Lung microvascular endothelial cell (primary cell): ENCODE results near the gene GGPS1. TPM values are rescaled to one million over a fixed set of nuclear protein-coding genes. Genes with fewer than 3 reads are reported as not detected.
"Not testable (repeated sequence)": the region's sequence is repeated elsewhere in the genome, so short reads cannot be mapped to it uniquely, and the experiment has no call there.

Source experiments
- DNase-seq, 2 donors: peaks; one replicate each; pipeline versions ENCODE4 v3.0.0 to v3.0.0-alpha.2; 2010; ENCODE audit warnings: low read depth in 2 of 2
- total RNA-seq: library from RNA; depleted of rRNA; stranded (reverse); fragments of >200 nt; gene quantifications from 2 replicates; pipeline ENCODE4 v1.2.1, GENCODE V29; 2014

The GGPS1 gene
- total RNA-seq, 1 donor from 2014 or later = 14.1 TPM

GRCh38 chr1:235304549-235305451 is 23.6 kb upstream of the GGPS1 start:
- DNase-seq = peak in 1 of 2 donors; percentile 58

GRCh38 chr1:235307158-235308124 is 20.9 kb upstream of the GGPS1 start:
- no peak for DNase-seq

- DNase-seq = not testable (repeated sequence)
Observed at GRCh38 chr1:235309206-235309605, 19.2 kb upstream of the GGPS1 start.

DNA sequence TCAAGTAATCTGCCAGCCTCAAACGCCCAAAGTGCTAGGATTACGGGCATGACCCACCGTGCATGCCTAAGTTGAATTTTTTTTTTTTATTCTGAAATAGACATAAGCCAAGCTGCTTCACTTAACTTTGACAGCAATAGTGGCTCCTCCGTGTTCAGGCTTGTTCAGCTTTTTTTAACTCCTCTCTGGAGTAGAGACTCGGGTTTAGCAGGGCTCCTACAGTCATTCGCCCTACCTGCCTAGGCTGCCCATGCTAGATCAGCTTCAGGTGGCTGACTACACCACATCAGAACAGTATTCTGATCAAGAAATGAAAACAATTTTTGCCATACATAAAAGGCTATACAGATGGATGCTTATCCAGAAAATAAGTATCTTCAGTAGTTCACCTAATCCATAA is 15.1 kb upstream of the GGPS1 start:
- DNase-seq = no peak

- DNase-seq = no peak
Observed at GRCh38 chr1:235313931-235314678, 14.3 kb upstream of the GGPS1 start.

DNA sequence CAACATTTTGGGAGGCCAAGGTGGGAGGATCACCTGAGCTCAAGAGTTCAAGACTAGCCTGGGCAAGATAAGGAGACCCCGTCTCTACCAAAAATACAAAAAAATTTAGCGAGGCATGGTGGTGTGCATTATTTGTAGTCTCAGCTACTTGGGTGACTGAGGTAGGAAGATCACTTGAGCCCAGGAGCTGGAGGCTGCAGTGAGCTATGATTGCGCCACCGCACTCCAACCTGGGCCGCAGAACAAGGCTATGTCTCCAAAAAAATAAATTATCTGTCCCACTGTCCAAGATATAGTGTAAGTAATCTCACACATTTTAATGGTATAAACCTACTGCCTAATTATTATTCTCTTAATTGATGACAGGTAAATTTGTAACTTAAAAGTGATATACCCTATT is 13.2 kb upstream of the GGPS1 start:
- no peak for DNase-seq

- no peak for DNase-seq
Observed at GRCh38 chr1:235315735-235316134, 12.6 kb upstream of the GGPS1 start.

GRCh38 chr1:235317168-235317567 is 11.2 kb upstream of the GGPS1 start:
- DNase-seq = peak in 1 of 2 donors; percentile 31

- no peak for DNase-seq
Observed at GRCh38 chr1:235319255-235319654, 9.1 kb upstream of the GGPS1 start.

DNA sequence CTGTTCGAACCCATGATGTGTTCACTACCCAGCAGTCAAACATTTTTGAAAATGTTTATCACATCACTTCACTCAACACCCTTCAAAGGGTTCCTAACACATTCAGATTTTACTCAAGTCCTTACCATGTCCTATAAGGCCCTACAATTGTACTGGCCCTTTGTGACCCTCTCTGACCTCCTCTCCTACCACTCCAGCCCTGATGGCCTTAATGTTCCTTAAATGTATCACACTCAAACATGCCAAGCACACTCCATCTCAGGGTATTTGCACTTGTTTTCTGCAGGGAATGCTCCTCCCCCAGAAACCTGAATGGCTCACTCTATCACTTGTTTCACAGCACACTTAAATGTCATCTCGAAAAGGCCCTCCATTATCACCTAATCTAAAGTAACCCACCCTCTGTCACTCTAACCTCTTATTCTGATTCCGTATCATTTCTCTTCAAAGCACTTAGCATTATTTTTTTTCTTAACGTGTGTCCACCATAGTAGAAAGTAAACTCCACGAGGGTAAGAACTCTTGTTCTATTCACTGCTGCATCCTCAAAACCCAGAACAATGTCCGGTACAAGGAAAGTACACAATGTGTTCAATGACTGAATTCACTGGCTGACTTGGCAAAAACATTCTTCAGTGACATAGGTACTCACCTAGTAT is 7.7 kb upstream of the GGPS1 start:
- DNase-seq = no peak

- DNase-seq = no peak
Observed at GRCh38 chr1:235324296-235324695, 4.1 kb upstream of the GGPS1 start.

- no peak for DNase-seq
Observed at GRCh38 chr1:235325139-235325538, 3.2 kb upstream of the GGPS1 start.

- no peak for DNase-seq
Observed at GRCh38 chr1:235325854-235326253, 2.5 kb upstream of the GGPS1 start.

DNA sequence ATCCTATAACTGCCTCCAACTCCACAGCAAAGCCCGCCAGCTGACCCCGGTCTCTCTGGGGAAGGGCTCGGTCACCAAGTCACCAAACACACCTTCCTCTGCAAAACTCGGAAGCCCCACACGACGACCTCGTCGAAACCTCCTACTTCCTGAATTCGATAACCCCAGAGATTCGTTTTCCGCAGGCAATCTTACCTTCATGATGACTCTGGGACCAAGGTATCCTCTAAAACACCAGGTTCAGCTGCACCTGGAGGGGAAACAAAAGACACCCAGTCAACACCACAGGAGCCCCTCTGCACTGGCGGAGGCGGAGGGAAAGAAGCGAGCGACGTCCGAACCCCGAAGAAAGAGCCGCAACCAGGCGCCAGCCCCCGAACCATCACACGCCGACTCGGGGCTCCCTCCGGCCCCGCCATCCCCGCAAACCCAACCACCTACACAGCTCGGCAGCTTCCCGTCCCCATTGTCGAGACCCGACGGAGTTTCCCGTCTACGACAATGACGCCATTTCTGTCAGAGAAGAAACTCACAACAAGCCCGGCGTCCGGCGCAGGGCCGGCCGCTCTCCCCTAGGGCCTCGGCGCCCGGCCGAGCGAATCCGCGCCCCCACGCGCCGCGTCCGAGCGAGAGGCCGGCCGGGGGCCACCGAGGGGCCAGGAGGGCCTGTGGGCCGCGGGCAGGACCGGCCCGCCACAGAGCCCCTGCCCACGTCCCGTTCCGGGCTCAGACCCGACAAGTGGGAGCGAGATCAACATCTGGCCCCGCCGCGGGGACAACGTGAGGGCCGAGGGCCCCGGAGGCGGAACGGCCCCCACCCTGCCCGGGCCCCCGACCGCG is 1.4 kb upstream of the GGPS1 start:
- DNase-seq = peak; percentile 61 to 77

- DNase-seq = no peak
Observed at GRCh38 chr1:235327559-235328270, 655 bp upstream of the GGPS1 start, which contains the start of gene ARID4B. Gene ARID4B (minus strand): TSS chr1:235328179. CDS start chr1:235326919, 1,260 bp downstream.

DNA sequence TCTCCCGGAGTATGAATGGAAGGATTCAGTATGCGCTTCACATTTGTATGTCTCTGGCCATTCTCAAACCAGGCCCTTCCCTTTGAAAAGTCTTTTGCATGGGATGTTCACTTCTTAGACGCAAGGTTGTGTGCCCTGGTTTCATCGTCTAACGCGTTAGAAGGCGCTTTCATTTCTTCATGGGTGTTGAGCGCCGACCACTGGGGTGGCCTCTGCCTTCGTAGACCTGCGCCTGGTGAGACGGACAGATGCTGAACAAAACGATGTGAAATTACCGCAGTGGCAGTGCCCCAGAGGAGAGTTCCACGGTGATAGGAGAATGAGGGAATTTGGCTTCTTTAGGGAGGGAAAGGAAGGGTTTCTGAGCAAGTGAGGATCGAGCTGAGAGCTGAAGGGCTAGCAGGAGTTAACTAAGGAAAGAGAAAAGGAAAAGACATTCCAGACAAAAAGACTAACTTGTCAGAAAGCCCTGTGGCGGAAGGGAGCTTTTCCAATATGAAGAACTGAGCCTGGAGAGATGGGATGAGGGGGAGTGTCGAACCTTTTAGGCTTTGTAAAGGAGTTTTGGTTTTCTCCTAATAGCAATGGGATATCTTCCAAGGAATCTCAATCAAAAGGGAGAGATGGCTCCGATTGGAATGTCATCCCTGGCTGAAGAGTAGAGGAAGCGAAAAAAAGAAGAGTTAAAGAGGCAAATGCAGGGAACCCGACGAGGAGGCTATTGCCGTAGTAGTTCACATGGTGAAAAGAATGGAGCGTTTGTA is 951 bp downstream of the GGPS1 start:
- peak; percentile 60 to 71 for DNase-seq

GRCh38 chr1:235330918-235331285 is 2.5 kb downstream of the GGPS1 start:
- no peak for DNase-seq

- DNase-seq = no peak
Observed at GRCh38 chr1:235331401-235331800, 3.0 kb downstream of the GGPS1 start.

DNA sequence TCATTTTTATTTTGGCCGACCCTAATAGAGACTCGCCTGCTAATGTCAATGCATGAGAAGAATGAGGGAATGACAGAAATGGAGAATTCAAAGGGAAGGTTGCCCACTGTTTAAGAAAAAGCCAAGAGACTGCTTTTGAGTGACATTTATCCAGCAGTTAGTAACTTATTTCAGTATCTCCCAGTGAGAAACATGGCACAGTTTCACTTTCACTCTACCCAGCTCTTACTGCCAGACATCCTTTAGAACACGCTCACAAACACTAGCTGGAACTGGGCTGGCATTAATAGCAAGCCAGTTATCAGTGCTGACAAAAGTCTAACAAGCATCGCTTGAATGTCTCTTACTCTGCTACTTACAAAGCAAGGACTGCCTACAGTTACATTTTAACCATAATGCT is 8.5 kb downstream of the GGPS1 start:
- DNase-seq = peak; percentile 69 to 72
